WTC11 (cell line): Measurements from ENCODE around the gene MORC2. TPM values are rescaled to one million over a fixed set of nuclear protein-coding genes. Genes with fewer than 3 reads are reported as not detected.

Experiments used
- ATAC-seq: fragments of 200-7000 bp; cut with Tn5 transposase; 2 replicates; pipeline ENCODE4 v1.10.0; 2021; ENCODE audit warnings: mild to moderate bottlenecking, moderate library complexity
- CTCF ChIA-PET: fragments of 300-600 bp; sonication (Branson Sonifier 250); formaldehyde crosslinking; loops from one replicate; lab custom pipeline; 2021; ENCODE audit warnings: antibody characterized with exemption; lab: Charles Lee
- POLR2A ChIA-PET: fragments of 350-600 bp; sonication (Branson Sonifier 250); formaldehyde crosslinking; loops from one replicate; lab custom pipeline; 2021; ENCODE audit warnings: antibody characterized with exemption; lab: Charles Lee
- DNase-seq: peaks from one replicate; pipeline ENCODE4 v3.0.0; 2021; ENCODE audit warnings: low spot score
- H3K27ac Mint-ChIP-seq: 2 replicates; pipeline ENCODE4 v1.8.0; 2021; ENCODE audit warnings: mixed read lengths
- H3K27me3 Mint-ChIP-seq: 2 replicates; pipeline ENCODE4 v1.8.0; 2021; ENCODE audit warnings: low read depth, mild to moderate bottlenecking, moderate library complexity, mixed read lengths
- H3K36me3 Mint-ChIP-seq: 2 replicates; pipeline ENCODE4 v1.8.0; 2021; ENCODE audit warnings: mixed read lengths
- H3K4me1 Mint-ChIP-seq: 2 replicates; pipeline ENCODE4 v1.8.0; 2022; ENCODE audit warnings: mixed read lengths
- H3K4me3 Mint-ChIP-seq: 2 replicates; pipeline ENCODE4 v1.8.0; 2021; ENCODE audit warnings: mild to moderate bottlenecking, moderate library complexity, mixed read lengths
- H3K9me3 Mint-ChIP-seq: 2 replicates; pipeline ENCODE4 v1.8.0; 2021; ENCODE audit warnings: mixed read lengths
- CREM ChIP-seq: sonication (generic); formaldehyde crosslinking; IDR thresholded peaks from 2 replicates; pipeline ENCODE4 v1.8.1; 2022; ENCODE audit warnings: mild to moderate bottlenecking, missing genetic modification reagents, moderate library complexity
- GRHL2 ChIP-seq: fragments of 250-450 bp; sonication (Bioruptor Pico); IDR thresholded peaks from 2 replicates; pipeline ENCODE4 v1.8.0; 2022; ENCODE audit warnings: mild to moderate bottlenecking, moderate library complexity; ENCODE audit not compliant: insufficient replicate concordance, severe bottlenecking
- HMGA2 ChIP-seq: fragments of 250-450 bp; sonication (Bioruptor Pico); IDR thresholded peaks from 2 replicates; pipeline ENCODE4 v1.4.0; 2021; ENCODE audit warnings: mild to moderate bottlenecking, moderate library complexity
- NR3C1 ChIP-seq: sonication (generic); formaldehyde crosslinking; conservative IDR thresholded peaks from 2 replicates; pipeline ENCODE4 v1.8.1; 2023; ENCODE audit warnings: low read depth, mild to moderate bottlenecking, missing genetic modification reagents
- RELA ChIP-seq: sonication (generic); formaldehyde crosslinking; IDR thresholded peaks from 2 replicates; pipeline ENCODE4 v1.8.1; 2022; ENCODE audit warnings: missing genetic modification reagents, mild to moderate bottlenecking, borderline replicate concordance
- RORB ChIP-seq: fragments of 250-450 bp; sonication (Bioruptor Pico); IDR thresholded peaks from 2 replicates; pipeline ENCODE4 v1.9.0; 2021; ENCODE audit warnings: mild to moderate bottlenecking
- TEAD4 ChIP-seq: sonication (generic); formaldehyde crosslinking; IDR thresholded peaks from 2 replicates; pipeline ENCODE4 v1.8.0; 2022; ENCODE audit warnings: mild to moderate bottlenecking, missing genetic modification reagents
- ZNF232 ChIP-seq: sonication (generic); formaldehyde crosslinking; IDR thresholded peaks from 2 replicates; pipeline ENCODE4 v1.8.0; 2022; ENCODE audit warnings: mild to moderate bottlenecking, missing genetic modification reagents
- ZNF263 ChIP-seq: sonication (generic); formaldehyde crosslinking; IDR thresholded peaks from 2 replicates; pipeline ENCODE4 v1.8.1; 2022; ENCODE audit warnings: low read depth, mild to moderate bottlenecking, moderate library complexity, missing genetic modification reagents
- total RNA-seq: library from RNA; stranded (reverse); gene quantifications from 3 replicates; pipeline ENCODE4 v1.2.3, GENCODE V29; 2021
- TF ChIP-seq, protein P1 (sequence below): sonication (generic); formaldehyde crosslinking; IDR thresholded peaks from 2 replicates; pipeline ENCODE4 v1.8.1; 2023; ENCODE audit warnings: mild to moderate bottlenecking, missing genetic modification reagents, moderate library complexity
- TF ChIP-seq, protein P2 (sequence below): fragments of 250-450 bp; sonication (Bioruptor Pico); IDR thresholded peaks from 2 replicates; pipeline ENCODE4 v1.9.0; 2021; ENCODE audit warnings: mild to moderate bottlenecking
- TF ChIP-seq, protein P3 (sequence below): sonication (generic); formaldehyde crosslinking; IDR thresholded peaks from 2 replicates; pipeline ENCODE4 v1.8.0; 2023; ENCODE audit warnings: mild to moderate bottlenecking, missing genetic modification reagents
- TF ChIP-seq, protein P4 (sequence below): sonication (generic); formaldehyde crosslinking; IDR thresholded peaks from 2 replicates; pipeline ENCODE4 v1.8.0; 2022; ENCODE audit warnings: mild to moderate bottlenecking, missing genetic modification reagents
- TF ChIP-seq, protein P5 (sequence below): sonication (generic); formaldehyde crosslinking; conservative IDR thresholded peaks from 2 replicates; pipeline ENCODE4 v1.8.1; 2022; ENCODE audit warnings: mild to moderate bottlenecking, missing genetic modification reagents
- TF ChIP-seq, protein P6 (sequence below): sonication (generic); formaldehyde crosslinking; IDR thresholded peaks from 2 replicates; pipeline ENCODE4 v1.8.0; 2023; ENCODE audit warnings: missing genetic modification reagents, mild to moderate bottlenecking, borderline replicate concordance

The MORC2 gene
- total RNA-seq, 1 experiment from 2014 or later, result 62.3 TPM

DNA sequence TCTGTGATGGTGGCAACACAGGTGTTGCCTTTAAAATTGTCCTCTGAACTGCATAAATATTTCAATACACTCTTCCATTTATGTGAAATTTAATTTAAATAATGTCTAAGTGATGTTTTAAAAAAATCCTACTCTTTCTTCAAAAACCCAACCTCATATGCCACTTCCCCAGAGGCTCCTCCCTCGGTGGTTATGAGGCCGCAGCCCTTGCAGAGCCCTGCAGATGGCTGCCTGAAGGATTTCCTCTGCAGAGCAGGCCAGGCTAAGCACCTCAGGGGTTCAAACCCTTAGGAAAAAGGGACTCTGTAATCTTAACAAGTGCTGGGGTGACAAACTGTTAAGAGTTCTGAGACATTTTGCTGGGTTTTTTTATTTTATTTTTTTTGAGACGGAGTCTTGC, 25.2 kb downstream of the MORC2 start:
- CTCF ChIA-PET, result no interaction called here
- Mint-ChIP-seq H3K36me3 (peaks cover 76% of the 10 kb centered on the region), H3K27ac (no peak overlapping the region), H3K9me3 (no peaks in the 10 kb centered on the region), H3K27me3 (no peaks in the 10 kb centered on the region), H3K4me1 (no peaks in the 10 kb centered on the region), H3K4me3 (no peak overlapping the region)
- TF ChIP-seq, protein P1, sequence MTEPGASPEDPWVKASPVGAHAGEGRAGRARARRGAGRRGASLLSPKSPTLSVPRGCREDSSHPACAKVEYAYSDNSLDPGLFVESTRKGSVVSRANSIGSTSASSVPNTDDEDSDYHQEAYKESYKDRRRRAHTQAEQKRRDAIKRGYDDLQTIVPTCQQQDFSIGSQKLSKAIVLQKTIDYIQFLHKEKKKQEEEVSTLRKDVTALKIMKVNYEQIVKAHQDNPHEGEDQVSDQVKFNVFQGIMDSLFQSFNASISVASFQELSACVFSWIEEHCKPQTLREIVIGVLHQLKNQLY, result no peak
- no peak for DNase-seq
- POLR2A ChIA-PET, result interaction anchor here (0.6 kb wide), 1 partner anchor 568 kb away, joined by 14 read pairs; no protein-coding TSS in a partner anchor
- ATAC-seq, result no peak

DNA sequence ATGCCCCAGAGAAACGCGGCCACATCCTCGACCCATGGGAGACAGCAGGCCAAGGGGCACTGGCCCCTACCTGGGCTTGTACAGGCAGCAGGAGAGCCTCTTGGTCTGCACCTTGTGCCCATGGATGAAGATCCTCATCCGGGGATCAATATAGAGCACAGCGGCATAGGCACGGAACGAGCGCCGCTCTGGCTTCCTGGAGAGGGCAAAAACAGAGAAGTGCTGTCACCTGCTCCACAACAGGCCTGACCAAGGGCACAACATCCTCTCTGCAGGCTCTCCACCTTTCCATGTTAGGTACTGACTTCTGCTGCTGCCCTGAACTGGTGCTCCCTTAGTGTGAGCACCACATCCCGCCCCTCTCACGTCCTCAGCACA, 27.2 kb downstream of the MORC2 start:
- TF ChIP-seq, protein P1, result no peak
- TF ChIP-seq NR3C1 (no peak), CREM (no peak), GRHL2 (CRISPR knock-in tag) (no peak), RORB (CRISPR knock-in tag) (no peak), ZNF232 (CRISPR knock-in tag) (no peak), ZNF263 (CRISPR knock-in tag) (no peak), HMGA2 (CRISPR knock-in tag) (no peak), RELA (CRISPR knock-in tag) (no peak)
- TF ChIP-seq, protein P2, sequence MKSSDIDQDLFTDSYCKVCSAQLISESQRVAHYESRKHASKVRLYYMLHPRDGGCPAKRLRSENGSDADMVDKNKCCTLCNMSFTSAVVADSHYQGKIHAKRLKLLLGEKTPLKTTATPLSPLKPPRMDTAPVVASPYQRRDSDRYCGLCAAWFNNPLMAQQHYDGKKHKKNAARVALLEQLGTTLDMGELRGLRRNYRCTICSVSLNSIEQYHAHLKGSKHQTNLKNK (CRISPR knock-in tag), result no peak
- TF ChIP-seq, protein P3, sequence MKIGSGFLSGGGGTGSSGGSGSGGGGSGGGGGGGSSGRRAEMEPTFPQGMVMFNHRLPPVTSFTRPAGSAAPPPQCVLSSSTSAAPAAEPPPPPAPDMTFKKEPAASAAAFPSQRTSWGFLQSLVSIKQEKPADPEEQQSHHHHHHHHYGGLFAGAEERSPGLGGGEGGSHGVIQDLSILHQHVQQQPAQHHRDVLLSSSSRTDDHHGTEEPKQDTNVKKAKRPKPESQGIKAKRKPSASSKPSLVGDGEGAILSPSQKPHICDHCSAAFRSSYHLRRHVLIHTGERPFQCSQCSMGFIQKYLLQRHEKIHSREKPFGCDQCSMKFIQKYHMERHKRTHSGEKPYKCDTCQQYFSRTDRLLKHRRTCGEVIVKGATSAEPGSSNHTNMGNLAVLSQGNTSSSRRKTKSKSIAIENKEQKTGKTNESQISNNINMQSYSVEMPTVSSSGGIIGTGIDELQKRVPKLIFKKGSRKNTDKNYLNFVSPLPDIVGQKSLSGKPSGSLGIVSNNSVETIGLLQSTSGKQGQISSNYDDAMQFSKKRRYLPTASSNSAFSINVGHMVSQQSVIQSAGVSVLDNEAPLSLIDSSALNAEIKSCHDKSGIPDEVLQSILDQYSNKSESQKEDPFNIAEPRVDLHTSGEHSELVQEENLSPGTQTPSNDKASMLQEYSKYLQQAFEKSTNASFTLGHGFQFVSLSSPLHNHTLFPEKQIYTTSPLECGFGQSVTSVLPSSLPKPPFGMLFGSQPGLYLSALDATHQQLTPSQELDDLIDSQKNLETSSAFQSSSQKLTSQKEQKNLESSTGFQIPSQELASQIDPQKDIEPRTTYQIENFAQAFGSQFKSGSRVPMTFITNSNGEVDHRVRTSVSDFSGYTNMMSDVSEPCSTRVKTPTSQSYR (CRISPR knock-in tag), result no peak
- TF ChIP-seq, protein P4, sequence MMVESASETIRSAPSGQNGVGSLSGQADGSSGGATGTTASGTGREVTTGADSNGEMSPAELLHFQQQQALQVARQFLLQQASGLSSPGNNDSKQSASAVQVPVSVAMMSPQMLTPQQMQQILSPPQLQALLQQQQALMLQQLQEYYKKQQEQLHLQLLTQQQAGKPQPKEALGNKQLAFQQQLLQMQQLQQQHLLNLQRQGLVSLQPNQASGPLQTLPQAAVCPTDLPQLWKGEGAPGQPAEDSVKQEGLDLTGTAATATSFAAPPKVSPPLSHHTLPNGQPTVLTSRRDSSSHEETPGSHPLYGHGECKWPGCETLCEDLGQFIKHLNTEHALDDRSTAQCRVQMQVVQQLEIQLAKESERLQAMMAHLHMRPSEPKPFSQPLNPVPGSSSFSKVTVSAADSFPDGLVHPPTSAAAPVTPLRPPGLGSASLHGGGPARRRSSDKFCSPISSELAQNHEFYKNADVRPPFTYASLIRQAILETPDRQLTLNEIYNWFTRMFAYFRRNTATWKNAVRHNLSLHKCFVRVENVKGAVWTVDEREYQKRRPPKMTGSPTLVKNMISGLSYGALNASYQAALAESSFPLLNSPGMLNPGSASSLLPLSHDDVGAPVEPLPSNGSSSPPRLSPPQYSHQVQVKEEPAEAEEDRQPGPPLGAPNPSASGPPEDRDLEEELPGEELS (CRISPR knock-in tag), result no peak
- TF ChIP-seq, protein P5, sequence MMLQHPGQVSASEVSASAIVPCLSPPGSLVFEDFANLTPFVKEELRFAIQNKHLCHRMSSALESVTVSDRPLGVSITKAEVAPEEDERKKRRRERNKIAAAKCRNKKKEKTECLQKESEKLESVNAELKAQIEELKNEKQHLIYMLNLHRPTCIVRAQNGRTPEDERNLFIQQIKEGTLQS, result no peak
- ATAC-seq (no peak), DNase-seq (no peak)
- Mint-ChIP-seq H3K27me3 (no peaks in the 10 kb centered on the region), H3K36me3 (peaks cover 89% of the 10 kb centered on the region), H3K4me3 (no peak overlapping the region), H3K27ac (no peak overlapping the region), H3K9me3 (no peaks in the 10 kb centered on the region), H3K4me1 (no peaks in the 10 kb centered on the region)
- ChIA-PET CTCF (no interaction called here), POLR2A (no interaction called here)

DNA sequence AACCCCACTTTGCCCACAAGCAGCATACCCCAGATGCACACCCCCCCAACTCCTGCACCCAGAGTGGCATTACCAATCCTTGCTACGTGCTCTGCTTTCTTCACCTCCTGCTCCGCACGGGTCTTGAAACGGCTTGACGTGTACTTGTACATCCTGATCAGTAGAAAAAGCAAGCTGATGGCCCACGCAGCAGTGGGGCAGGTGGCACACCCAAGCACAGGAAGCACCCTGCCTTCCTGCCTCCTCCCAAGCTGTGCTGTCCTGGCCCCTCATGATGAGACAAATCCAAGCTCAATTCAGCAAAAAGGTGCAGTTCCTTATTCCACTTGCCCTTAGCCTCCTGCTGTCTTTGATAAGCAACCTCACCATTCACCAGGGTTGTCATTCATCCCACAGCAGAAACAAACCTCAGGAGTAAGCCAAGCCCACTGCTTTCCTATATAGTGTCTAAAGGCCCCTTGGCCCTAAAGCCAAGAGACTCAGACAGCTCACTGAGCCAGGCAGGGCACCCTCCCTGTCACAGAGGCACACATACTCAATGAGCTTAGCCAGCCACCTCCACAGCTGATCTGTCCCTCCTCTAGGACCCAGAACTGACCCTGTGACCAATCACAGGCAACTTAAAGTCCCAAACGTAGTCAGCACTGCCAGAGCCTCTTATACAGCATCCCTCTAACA, 27.8 kb downstream of the MORC2 start:
- Mint-ChIP-seq H3K27me3 (no peaks in the 10 kb centered on the region), H3K4me1 (no peaks in the 10 kb centered on the region), H3K4me3 (no peak overlapping the region)
- DNase-seq, result no peak
- CTCF ChIA-PET, result interaction anchor here (1.0 kb wide), 2 partner anchors 94 to 164 kb away, joined by 4 read pairs; no protein-coding TSS in a partner anchor
- POLR2A ChIA-PET, result no interaction called here
- TF ChIP-seq, protein P6, sequence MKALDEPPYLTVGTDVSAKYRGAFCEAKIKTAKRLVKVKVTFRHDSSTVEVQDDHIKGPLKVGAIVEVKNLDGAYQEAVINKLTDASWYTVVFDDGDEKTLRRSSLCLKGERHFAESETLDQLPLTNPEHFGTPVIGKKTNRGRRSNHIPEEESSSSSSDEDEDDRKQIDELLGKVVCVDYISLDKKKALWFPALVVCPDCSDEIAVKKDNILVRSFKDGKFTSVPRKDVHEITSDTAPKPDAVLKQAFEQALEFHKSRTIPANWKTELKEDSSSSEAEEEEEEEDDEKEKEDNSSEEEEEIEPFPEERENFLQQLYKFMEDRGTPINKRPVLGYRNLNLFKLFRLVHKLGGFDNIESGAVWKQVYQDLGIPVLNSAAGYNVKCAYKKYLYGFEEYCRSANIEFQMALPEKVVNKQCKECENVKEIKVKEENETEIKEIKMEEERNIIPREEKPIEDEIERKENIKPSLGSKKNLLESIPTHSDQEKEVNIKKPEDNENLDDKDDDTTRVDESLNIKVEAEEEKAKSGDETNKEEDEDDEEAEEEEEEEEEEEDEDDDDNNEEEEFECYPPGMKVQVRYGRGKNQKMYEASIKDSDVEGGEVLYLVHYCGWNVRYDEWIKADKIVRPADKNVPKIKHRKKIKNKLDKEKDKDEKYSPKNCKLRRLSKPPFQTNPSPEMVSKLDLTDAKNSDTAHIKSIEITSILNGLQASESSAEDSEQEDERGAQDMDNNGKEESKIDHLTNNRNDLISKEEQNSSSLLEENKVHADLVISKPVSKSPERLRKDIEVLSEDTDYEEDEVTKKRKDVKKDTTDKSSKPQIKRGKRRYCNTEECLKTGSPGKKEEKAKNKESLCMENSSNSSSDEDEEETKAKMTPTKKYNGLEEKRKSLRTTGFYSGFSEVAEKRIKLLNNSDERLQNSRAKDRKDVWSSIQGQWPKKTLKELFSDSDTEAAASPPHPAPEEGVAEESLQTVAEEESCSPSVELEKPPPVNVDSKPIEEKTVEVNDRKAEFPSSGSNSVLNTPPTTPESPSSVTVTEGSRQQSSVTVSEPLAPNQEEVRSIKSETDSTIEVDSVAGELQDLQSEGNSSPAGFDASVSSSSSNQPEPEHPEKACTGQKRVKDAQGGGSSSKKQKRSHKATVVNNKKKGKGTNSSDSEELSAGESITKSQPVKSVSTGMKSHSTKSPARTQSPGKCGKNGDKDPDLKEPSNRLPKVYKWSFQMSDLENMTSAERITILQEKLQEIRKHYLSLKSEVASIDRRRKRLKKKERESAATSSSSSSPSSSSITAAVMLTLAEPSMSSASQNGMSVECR (CRISPR knock-in tag), result no peak
- no peak for TF ChIP-seq TEAD4
- TF ChIP-seq, all 79 proteins: peak for 0
- ATAC-seq, result no peak
- H3K36me3 Mint-ChIP-seq, result peaks cover 89% of the 10 kb centered on the region
- no peak overlapping the region for H3K27ac Mint-ChIP-seq
- H3K9me3 Mint-ChIP-seq, result no peaks in the 10 kb centered on the region
